ENCODE data around the gene RAB6B.

Gene RAB6B

DNA sequence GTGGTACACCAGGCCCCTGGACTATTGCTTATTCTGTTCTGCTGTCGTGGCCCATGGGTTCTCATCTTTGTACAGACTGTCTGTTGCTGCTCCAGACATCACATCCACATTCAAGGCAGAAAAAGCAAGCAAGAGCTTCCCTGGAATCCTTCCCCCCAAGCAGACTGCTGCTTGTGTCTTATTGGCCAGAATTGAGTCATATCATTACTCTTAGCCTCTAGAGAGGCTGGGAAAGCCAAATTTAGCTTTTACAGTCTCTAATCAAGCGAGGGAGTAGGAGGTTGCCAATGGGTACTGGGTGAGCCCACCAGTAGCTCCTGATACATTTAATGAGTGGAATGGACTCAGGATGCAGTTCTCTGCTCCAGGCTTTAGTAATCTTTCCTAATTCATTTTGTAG, 39.4 kb downstream of the RAB6B start:
- DNase-seq (ENCODE audit: low spot score) = no peak
- in situ Hi-C loops (cut with MboI; ENCODE audit: low sequenced_read_pairs, unreplicated experiment) = no loop called here
- TF ChIP-seq, protein P1, sequence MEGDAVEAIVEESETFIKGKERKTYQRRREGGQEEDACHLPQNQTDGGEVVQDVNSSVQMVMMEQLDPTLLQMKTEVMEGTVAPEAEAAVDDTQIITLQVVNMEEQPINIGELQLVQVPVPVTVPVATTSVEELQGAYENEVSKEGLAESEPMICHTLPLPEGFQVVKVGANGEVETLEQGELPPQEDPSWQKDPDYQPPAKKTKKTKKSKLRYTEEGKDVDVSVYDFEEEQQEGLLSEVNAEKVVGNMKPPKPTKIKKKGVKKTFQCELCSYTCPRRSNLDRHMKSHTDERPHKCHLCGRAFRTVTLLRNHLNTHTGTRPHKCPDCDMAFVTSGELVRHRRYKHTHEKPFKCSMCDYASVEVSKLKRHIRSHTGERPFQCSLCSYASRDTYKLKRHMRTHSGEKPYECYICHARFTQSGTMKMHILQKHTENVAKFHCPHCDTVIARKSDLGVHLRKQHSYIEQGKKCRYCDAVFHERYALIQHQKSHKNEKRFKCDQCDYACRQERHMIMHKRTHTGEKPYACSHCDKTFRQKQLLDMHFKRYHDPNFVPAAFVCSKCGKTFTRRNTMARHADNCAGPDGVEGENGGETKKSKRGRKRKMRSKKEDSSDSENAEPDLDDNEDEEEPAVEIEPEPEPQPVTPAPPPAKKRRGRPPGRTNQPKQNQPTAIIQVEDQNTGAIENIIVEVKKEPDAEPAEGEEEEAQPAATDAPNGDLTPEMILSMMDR (IDR thresholded peaks at IDR 0.05; ENCODE audit: borderline replicate concordance, control extremely low read depth, extremely low read depth, insufficient read depth, missing control alignments) = no peak

DNA sequence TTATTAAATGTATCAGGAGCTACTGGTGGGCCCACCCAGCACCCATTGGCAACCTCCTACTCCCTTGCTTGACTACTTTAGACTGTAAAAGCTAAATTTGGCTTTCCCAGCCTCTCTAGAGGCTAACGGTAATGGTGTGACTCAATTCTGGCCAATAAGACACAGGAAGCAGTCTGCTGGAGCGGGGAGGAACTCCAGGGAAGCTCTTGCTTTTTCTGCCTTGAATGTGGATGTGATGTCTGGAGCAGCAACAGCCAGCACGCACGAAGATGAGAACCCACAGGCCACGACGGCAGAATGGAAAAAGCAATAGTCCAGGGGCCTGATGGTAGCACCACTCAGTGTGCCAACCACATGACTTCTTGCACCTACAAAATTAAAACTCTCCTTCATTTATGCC, 39.9 kb downstream of the RAB6B start:
- DNase-seq (ENCODE audit: low spot score) = no peak
- TF ChIP-seq, protein P1 (IDR thresholded peaks at IDR 0.05; ENCODE audit: borderline replicate concordance, control extremely low read depth, extremely low read depth, insufficient read depth, missing control alignments) = no peak
- in situ Hi-C loops (cut with MboI; ENCODE audit: low sequenced_read_pairs, unreplicated experiment) = no loop called here

DNA sequence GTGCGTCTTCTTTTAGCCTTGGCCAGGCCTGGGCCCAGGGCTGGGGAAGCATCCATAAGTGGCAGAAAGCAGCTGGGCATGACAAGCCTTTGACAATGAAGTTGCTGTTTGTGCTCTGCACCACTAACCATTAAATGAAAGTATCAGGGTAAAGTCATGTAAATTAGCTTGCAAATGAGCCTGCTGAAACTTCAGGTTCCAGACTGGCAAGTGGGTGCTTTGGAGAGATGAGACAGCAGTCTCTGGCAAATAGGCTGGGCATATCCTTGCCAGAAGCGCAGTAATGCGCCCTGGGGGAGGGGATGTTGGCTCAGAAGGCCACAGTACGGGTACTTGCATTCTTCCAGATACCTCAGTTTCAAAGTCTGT, 40.7 kb downstream of the RAB6B start:
- TF ChIP-seq, protein P1 (IDR thresholded peaks at IDR 0.05; ENCODE audit: borderline replicate concordance, control extremely low read depth, extremely low read depth, insufficient read depth, missing control alignments) = no peak
- no peak for DNase-seq (ENCODE audit: low spot score)
- in situ Hi-C loops (cut with MboI; ENCODE audit: low sequenced_read_pairs, unreplicated experiment) = no loop called here

DNA sequence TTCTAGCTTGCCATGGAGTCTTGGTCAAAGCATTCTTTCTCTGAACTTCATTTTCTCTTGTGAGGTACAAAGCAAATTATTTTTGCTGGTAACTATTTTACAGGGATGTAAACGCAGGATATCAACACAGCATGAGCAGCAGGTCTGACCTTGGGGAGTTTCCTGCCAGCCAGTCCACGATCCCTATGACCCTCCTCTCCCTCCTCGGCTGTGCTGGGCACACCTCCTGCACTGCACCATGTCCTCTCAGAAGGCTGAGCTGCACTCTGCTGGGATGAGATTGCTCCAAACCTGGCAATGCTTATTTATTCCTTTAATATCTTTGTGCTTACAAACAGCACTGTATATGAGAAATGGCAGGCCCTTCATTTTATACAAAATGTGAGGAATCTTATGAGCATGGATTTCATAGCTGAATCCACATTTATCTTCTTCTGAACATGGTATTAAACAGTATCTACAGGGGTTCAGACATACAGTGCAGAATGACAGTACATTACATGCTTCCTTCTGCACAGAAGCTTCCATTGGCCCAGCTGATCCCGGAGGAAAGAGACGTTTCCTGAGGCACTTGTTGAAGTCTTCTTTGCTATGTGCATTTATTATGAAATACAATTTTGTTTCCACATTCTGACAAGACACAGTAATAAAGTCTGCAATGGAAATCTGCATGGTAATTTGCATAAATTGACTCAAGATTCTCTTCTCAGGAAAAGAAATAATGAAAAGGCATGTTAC, 41.2 kb downstream of the RAB6B start:
- TF ChIP-seq, protein P1 (IDR thresholded peaks at IDR 0.05; ENCODE audit: borderline replicate concordance, control extremely low read depth, extremely low read depth, insufficient read depth, missing control alignments) = no peak
- in situ Hi-C loops (cut with MboI; ENCODE audit: low sequenced_read_pairs, unreplicated experiment) = no loop called here
- no peak for DNase-seq (ENCODE audit: low spot score)

DNA sequence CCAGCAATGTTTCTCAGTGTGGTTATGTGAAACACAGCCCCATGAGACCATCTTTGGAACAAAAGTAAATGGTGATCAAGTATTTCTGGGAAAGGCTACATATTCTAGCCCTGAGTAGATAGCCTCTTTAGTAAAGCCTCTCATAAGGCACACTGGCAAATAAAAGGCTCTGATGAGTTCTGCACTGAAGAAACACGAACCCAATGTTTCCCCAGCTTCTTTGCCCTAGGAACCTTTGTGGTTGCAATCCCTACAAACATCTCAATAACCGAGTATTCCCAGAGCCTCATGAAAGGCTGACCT, 41.8 kb downstream of the RAB6B start:
- DNase-seq (ENCODE audit: low spot score) = no peak
- in situ Hi-C loops (cut with MboI; ENCODE audit: low sequenced_read_pairs, unreplicated experiment) = no loop called here
- TF ChIP-seq, protein P1 (IDR thresholded peaks at IDR 0.05; ENCODE audit: borderline replicate concordance, control extremely low read depth, extremely low read depth, insufficient read depth, missing control alignments) = no peak

DNA sequence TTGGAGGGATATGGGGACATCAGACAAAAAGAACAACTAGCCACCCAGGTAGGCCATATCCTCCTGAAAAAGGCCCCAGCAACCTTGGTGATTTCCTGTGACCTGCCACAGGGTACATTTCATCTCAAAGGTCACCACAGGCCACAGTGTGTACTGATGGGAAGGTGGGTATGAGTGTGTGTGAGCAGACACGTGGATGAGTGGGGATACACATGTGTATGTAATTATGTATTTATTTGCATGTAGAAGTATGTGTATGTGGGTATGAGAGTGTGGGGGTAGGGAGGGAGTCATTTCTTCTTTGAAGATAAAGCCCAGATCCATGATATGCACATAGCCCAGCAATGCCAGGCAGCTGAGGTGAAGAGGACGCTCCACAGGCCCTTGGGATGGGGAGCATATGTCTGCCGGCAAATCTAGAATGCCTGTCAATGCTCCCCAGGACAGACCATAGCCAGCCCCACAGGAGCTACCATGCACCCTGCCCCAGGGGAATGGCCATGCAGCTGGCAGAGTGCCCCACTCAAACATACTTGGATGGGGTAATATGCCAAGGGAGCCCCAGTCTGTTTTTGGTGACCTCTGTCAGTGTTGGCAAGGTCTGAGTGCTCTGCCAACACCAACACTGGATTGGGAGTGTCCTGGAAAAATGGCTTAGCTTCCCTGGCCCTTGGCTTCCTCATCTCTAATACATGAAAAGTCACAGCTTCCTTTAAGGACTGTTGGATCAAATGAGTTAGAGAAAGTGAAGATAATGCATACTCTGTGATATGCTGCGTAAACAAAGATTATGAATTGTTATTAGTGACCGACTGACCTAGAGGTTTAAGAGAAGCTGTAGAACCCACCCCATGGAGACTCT, 42.4 kb downstream of the RAB6B start:
- DNase-seq (ENCODE audit: low spot score) = no peak
- in situ Hi-C loops (cut with MboI; ENCODE audit: low sequenced_read_pairs, unreplicated experiment) = no loop called here
- TF ChIP-seq, protein P1 (IDR thresholded peaks at IDR 0.05; ENCODE audit: borderline replicate concordance, control extremely low read depth, extremely low read depth, insufficient read depth, missing control alignments) = no peak

All from GM13976 (cell line).